Glomerular visceral epithelial cell (primary cell): ENCODE measurements around the gene MRC2.

ENCODE experiments used
- DNase-seq: peaks from one replicate; pipeline ENCODE4 v3.0.0-alpha.2; 2016; ENCODE audit errors: extremely low spot score

MRC2 gene

DNA sequence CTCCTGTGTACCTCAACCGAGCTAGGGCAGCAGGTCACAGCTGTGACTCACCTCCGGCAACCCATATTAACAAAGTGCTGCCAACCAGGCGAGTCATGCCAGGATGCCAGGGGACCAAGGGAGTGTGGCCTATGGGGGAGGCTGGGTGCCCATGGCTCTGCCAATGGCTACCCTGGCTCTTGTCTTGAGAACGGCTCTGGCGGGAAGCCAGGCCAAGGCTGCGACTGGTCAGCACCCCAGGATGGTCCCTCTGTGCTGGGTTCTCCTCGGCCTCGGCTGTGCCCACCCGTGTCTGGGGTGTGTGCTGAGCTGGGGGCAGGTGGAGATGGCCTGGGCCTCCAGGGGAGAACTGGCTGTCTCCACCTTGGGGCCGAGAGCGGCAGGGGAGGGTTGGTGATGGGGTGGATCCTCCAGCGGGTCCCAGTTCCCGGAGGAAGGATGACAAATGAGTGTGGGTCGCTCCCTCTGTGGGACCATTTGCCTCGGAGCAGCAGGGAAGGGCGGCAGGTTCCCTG, 75.8 kb downstream of the MRC2 start:
- peak; percentile 84 for DNase-seq

GRCh38 chr17:62703776-62704380, 76.4 kb downstream of the MRC2 start:
- peak; percentile 82 for DNase-seq

DNA sequence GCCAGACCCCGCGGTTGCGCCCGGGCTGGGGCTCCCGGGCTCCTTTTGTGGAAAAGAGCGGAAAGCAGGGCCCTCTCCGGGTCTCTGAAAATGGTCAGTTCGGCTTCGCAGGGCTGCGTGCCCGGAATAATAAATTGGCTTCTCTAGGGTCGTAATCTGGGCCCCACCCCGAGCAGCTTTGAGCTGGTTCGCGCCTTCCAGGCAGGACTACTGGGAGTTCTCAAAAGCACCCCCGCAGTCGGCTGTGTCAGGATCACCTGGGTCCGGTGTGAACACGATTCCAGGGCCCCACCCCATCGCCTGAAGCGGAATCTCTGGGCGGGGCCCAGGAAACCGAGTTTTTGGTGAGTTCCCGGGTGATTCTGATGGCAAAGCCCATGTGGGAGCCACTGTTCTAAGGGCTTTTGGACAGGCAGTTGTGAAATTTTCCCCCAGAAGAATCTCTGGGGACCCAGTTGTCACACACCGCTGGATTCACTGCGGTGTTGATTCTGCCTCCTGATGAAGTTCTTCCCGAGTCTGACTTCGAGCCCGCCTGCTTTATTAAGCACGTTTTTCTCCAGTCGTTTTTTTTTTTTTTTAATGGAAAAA, 77.0 kb downstream of the MRC2 start:
- no peak for DNase-seq

- no peak for DNase-seq
Measured at GRCh38 chr17:62705156-62705777, 77.8 kb downstream of the MRC2 start.

- DNase-seq = no peak
Measured at GRCh38 chr17:62705778-62706597, 78.5 kb downstream of the MRC2 start.

DNA sequence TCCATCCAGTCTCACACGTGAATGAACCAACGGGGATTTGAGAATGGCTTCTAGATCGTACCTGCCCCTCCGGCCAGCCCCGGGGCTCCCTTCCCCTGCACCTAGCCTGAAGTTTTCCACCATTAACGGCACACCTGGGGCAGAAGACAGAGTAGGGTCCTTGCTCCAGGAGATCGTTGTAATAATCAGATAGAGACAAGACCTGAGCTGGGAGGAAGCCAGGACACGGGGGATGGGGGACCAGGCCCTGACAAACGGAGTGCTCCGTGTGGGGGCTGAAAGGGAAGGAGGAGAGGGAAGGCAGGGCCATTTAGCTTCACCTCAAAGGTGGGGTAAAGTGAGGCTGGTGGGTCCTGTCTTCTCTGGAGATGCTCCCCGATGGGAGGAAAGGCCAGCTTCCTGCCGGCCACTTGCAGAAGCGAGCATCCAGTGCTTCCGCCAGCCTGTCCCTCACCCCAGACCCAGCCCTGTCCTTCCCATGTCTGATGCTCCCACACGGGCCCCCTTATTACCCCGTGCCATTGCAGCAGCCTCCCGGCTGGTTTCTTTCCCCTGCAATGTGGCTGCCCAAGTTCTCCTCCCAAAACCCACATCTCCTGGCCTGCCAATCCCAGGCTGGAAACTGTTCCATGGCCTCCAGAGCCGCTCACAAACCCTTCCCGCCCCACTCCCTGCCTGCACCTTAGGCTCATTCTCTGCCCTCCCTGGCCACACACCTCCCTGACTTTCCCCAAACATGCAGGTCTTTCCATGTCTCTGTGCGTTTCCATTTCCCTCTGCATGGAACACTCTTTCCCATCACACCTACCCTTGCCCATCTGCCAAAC, 79.3 kb downstream of the MRC2 start:
- DNase-seq = no peak

GRCh38 chr17:62707425-62707739, 79.9 kb downstream of the MRC2 start:
- DNase-seq = no peak

- no peak for DNase-seq
Measured at GRCh38 chr17:62708587-62708986, 81.1 kb downstream of the MRC2 start.

- no peak for DNase-seq
Measured at GRCh38 chr17:62712171-62712581, 84.7 kb downstream of the MRC2 start.

DNA sequence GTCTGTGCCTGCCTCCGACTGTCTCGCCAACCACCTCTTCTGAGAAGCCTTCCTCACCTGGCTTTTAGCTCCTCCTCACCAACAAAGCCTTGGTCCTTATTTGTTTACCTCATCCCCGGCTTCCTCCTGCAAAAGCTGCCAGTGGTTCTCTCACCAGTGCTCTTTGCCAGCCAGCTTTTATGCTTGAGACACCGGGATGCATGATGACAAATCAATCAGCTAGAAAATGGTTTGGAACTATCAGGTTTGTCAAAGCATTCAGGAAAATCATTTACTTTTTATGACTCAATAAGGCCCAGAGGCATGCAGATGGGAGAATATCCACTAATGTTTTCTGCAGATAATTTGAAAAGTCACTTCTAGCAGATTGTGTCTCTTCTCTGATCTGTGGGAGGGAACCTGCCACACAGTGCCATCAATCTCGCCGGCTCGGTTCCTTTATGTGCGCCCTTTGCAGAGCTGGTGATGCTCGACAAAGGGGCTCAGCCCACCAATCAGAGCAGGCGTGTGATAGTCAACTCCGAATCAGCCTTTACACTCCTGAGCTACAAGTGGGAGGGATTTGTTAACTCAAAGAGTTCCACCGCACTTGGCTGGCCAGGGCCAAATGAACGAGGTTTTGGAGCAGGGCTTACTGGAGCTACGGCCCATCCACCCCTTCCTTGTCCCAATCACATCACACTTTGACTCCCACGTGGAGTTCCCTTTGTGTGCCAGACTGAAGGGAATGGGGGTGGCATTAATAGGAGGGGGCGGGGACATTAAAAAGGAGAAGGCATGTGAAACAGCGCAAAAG, 85.8 kb downstream of the MRC2 start:
- no peak for DNase-seq

GRCh38 chr17:62714016-62714777, 86.7 kb downstream of the MRC2 start:
- no peak for DNase-seq

DNA sequence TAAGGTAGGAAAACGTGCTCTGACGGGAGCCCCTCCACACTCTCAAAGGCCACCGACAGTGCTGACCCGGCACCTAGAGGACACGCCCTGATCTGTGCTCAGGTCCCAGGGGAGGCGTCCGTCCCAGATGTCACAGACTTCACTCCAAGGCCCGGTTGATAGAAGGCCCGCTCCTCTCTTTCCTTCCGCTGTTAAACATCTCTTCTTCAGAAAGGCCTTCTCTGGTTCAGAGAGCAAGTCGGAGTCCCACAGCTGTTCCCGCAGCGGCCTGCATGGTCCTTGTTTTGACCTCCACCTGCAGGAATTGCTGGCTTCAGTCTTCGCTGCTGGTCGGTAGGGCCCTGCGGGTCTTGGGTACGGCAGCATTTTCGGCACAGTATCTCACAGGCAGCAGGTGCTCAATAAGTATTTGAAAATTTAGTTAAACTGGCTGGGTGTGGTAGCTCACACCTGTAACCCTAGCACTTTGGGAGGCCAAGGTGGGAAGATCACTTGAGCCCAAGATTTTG, 88.5 kb downstream of the MRC2 start:
- DNase-seq = no peak

GRCh38 chr17:62716834-62717588, 89.5 kb downstream of the MRC2 start:
- no peak for DNase-seq

DNA sequence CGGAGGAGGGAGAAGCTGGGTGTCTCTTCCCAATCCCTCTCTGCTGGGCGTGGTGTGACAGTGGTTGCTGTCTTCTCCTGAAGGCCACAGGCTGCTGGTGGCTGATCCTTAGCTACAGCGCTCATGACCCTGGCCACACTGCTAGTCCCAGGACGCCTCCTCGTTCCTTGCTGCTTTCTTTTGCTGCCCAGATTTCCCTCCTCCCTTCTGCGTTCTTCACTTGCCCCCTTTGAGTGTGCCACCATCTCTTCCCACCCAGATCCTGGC, 90.1 kb downstream of the MRC2 start:
- DNase-seq = no peak

DNA sequence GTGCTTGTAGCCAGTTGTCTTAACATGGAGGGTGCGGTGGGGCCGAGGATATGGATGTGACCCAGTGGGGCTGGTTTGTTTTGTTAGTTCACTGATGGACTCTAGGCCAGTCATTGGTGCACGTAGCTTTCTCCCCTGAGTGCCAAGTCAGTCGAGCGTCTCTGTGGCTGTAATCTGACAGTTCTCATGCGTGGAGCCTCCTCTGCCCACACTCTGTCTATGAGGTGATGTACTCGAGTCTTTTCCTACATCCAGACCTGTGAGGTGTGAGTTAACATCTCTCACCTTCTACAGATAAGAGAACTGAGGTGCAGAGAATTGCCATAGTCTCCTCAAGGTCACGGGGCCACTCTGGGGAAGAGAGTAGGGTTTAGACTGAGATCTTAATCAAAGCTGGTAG, 90.4 kb downstream of the MRC2 start:
- no peak for DNase-seq

GRCh38 chr17:62718429-62718828, 91.0 kb downstream of the MRC2 start:
- DNase-seq = peak; percentile 82

GRCh38 chr17:62719586-62719985, 92.1 kb downstream of the MRC2 start:
- no peak for DNase-seq

DNA sequence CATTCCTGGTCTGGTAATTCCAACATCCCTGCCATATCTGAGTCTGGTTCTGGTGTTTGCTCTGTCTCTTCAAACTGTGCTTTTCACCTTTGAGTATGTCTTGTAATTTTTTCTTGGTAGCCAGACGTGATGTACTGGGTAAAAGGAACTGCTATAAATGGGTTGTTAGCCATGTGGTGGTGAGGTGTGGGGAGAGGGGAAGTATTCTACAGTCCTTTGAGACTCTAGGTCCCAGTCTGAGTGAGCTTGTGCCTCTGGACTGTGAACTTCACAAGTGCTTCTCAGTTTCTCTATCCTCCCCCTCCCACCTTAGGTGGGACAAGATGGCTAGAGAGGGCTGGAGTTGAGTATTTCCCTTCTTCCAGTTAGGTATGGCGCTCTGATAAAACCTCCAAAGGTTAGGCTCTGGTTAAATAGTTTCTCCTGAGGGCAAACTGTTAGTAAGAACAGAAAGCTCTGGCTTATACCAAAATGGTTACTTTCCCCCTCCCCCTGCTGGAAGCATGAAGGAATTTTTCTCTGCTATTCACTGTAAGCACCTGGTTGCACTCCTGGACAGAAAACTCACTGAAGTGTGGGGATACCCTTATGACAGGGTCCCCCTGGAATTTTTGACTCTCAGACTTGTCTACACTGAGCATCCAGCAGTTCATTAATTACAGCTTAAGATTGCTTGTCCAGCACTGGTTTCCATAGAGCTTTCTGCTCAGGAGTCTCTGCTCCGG, 92.8 kb downstream of the MRC2 start:
- peak; percentile 88 for DNase-seq

DNA sequence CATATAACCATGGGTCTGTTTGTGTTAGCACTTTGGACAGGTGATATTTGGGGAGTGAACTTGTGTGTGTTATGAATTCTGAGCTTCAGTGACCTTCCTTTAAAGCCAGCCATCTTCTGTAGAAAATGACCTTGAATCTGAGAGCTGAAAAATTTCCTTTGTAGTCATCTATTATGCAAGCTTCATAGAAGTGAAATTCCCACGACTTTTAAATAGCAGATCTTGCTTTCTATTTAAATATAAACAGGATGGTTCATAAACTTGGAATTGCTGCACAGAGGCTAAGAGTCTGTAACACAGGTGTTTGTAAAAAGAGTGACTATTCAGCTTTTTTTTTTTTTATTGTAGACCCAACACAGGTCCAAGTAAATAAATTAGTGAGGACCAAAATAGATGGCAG, 95.2 kb downstream of the MRC2 start:
- DNase-seq = no peak
